Activated gamma-delta T cell (primary cell): ENCODE results near the gene PNMA6F.

Experiments used
- DNase-seq: peaks from one replicate; lab custom pipeline; 2025; lab: John Stamatoyannopoulos, UW
- total RNA-seq, 2 donors: gene quantifications; one replicate each; lab custom pipeline; 2026; lab: John Stamatoyannopoulos, UW

The PNMA6F gene
- 0 reads per million in 2 donors for total RNA-seq

DNA sequence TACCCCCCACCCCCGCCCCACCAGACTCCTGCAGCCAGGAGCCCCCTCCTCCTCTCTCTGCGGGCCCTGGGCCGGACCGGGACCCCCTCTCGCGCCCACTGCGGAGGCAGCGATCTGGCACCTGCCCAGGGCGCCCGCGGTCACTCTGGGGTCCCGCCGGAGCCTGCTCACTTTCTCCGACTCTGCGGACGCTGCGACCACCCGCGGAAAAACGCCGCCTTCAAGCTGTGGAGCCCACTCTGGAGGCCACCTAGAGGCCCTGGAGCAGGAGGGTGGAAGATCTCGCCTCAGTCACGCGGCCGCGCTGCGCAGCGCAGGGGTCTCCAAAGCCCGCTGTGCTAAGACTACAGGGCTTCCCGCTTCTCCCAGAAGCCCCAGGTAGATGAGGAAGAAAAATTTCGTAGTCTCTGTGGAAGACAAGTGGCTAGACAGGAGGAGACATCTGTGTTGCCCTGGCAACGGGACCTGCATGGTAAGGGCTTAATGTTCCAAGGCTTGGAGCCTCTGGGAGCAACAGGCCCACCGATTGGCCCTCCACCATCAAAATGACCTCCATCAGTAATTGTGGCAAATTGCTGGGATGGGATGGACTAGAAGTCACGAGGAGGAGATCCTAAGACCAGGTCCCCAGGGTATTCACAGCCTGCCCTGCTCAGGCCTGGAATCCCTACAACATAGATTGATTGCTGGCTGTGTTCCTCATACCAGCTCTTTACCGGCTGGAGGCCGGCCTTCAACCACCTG lies at the start of gene PNMA6F:
PNMA6F (minus strand) TSS at position 387 of the 744 bp plus-strand sequence. CDS start 1,093 bp downstream, outside the sequence.
- no peak for DNase-seq

- DNase-seq, result no peak
Observed at GRCh38 chrX:153371256-153371655, 49.7 kb upstream of the PNMA6F start.

DNA sequence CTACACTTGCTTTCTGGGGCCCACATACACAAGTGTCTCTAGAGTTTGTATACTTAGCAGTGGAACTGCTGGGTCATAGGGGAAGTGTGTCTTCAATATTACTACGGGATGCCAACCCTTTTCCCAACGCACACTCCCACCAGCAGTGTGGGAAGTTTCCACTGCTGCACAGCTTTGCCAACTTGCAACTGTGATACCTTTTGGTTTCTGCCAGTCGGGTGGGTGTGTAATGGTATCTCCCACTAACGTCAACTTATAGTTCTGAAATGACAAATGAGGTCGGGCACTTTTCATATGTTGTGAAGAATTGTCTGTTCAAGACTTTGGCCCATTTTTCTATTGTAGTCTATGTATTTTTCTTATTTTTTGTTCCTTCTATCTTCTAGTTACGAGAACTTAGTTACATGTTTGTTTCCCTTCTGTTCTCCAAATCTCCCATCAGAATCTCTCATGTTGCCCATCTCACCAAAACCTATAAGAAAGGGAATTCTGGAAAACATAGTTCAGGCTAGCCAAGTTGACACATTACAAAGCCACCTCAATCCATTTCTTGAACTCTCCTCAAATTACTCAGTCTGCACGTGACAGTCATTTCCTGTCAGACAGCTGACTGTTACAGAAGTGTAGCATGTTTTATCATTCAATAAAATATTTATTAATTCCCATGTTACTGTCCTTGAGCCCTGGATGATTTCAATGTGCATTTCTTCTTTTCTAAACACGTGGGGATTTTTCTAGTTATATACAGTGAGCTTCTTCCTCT lies 48.9 kb upstream of the PNMA6F start:
- no peak for DNase-seq

GRCh38 chrX:153366878-153367538 lies 45.4 kb upstream of the PNMA6F start:
- no peak for DNase-seq

- DNase-seq, result no peak
Observed at GRCh38 chrX:153366119-153366518, 44.6 kb upstream of the PNMA6F start.

DNA sequence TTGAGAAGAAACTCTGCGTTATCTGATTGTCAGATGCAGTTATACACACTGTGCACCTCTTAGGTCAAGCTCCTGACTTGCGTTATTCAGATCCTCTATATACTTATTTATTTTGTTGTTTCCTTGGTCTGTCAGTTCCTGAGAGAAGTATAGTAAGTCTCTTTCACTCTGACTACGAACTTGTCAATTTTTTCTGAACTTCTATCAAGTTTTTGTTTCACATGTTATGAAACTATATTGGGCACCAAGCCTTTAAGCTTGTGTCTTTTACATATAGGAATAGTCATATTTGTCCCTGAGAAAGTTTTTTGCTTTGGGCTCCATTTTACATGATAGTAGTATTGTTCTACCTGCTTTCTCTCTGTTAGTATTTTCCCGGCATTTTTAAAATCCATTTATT lies 44.1 kb upstream of the PNMA6F start:
- DNase-seq, result no peak

DNA sequence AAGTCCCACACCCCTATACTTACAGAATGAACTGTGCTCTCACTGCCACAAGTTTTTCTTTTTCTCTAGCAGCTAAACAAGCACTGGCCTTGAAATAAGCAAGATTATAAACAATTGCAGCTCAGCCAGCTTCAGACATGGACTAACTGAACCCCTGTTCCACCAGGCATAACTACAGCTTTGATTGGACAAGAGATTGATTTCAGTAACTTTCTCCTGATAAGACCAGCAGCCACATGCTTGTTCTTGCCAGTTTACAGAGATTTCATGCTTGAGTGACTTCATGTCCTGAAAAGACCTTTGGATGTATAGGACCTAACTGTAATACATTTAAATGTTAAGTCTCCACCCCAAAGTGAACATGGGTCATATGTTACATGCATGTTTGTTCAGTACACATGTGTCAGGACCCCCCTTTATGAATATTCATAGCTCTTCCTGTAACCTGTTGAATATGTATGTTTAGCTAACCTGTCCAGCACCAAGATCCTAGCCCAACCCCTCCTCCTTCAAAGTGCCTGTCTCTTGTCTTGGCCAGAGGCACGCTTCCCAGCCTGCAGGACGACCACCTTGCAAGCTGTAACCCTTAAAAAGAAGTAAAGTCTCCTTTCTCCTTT lies 40.3 kb upstream of the PNMA6F start:
- no peak for DNase-seq

DNA sequence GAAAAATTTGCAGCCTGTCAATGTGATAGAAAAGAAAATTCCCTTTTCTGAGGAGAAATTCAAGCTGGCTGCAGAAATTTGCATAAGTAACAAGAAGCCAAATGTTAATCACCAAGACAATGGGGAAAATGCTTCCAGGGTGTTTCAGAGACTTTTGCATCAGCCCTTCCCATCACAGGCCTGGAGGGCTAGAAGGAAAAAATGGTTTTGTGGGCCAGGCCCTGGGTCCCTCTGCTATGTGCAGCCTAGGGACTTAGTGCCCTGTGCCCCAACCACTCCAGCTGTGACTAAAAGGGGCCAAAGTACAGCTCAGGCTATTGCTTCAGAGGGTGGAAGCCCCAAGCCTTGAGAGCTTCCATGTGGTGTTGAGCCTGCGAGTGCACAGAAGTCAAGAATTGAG lies 36.3 kb upstream of the PNMA6F start:
- DNase-seq, result no peak

GRCh38 chrX:153353416-153353815 lies 31.8 kb upstream of the PNMA6F start:
- DNase-seq, result no peak

- DNase-seq, result no peak
Observed at GRCh38 chrX:153352858-153353257, 31.3 kb upstream of the PNMA6F start.

DNA sequence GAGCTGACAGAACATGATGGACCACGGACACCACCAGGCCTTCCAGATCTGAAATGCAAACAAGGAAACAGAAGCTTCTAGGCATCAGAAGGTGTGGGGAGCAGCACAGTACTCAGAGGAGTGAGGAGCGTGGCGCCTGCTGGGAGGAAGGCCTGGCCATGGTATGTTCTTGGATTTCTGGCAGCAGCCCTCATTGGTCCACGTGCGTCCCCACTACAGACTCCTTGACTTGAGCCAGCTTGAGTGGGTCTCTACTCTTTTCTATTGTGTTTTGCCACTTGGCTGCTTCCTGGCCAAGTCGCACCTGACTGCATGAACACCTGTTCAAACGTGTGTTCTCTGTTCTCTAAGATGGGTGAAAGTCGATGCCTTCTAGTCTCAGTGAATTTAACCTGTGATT lies 30.4 kb upstream of the PNMA6F start:
- DNase-seq, result no peak

DNA sequence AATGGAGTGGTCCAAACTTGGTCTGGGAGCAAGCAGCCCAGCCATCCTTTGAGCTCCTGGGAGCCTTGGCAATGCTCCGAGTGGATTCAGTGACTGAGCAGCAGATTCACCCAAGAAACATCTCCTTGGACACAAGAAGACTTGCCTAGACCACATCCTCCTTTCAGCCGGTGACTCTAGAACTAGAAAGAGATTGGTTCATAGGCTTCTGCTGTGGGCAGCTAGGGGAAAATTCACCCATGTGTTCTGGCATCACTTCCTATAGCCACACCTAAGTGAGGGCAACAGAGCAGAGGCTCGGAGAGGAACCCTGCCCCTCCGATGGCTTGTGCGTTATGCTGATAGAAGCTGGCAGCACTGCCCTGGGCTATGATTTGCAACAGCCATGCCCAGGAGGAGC lies 28.4 kb upstream of the PNMA6F start:
- no peak for DNase-seq

DNA sequence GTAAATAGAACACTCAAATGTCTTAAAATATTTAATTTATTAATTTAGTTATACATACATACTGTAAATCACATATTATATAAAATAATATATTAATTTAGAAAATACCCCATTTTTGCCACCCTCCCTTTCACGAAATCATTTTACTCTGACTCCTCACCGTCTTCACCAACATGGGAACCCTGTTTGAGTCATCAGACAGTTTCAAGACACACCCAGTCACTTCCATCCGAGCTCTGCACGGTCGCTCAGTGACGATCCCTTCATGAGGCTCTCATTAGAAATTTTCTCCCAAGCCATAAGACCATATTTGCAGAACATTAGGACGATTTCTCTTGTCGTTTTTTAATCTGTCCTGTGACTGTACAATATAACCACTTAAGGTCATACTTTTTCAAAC lies 26.9 kb upstream of the PNMA6F start:
- no peak for DNase-seq

DNA sequence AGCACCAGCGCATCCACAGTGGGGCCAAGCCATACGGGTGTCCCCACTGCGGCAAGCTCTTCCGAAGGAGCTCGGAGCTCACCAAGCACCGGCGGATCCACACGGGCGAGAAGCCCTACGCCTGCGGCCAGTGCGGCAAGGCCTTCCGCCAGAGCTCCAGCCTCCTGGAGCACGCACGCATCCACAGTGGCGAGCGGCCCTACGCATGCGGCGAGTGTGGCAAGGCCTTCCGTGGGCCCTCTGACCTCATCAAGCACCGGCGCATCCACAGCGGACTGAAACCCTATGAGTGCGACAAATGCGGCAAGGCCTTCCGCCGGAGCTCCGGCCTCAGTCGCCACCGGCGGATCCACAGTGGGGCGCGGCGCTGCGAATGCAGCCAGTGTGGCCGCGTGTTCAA lies 26.0 kb upstream of the PNMA6F start:
- no peak for DNase-seq

DNA sequence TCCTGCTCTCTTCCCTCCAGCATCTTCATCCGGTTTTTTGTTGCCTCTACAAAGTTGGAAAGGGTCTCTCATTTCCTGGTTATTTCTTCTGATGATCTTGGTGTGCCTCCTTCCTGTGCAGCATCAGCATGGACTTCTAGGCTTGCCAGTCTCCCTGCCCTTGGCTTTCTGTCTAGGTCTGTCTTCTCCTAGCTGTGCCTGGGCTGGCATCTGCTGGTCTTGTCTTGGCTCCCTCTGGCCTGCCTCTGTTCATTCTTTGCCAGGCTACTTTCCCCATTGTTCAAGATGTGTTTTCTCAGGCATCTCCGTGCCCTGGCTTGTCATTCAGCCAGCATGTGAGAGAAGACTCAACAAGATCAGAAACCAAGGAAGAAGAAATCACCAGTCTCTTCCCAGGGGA lies 22.1 kb upstream of the PNMA6F start:
- DNase-seq, result no peak

- no peak for DNase-seq
Observed at GRCh38 chrX:153342762-153343558, 21.4 kb upstream of the PNMA6F start.

GRCh38 chrX:153340111-153340510 lies 18.5 kb upstream of the PNMA6F start:
- no peak for DNase-seq

DNA sequence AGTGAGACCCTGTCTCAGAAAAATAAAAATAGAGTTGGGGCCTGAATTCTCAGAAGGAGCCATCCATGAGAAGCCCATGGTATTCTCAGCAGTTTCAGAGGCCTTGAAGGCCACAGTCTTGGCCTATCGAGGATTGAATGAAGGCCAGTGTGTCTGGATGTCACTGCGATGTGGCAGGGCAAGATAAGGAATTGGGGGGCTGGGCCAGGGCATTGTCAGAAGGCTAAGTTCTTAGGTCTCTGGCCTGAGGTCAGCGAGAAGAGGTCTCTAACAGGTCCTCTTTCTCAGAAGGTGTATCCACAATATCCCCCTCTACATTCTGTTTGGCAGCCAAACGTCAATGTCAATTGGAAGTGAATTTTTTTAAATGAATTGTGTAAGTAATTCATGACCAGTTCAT lies 18.1 kb upstream of the PNMA6F start:
- no peak for DNase-seq

DNA sequence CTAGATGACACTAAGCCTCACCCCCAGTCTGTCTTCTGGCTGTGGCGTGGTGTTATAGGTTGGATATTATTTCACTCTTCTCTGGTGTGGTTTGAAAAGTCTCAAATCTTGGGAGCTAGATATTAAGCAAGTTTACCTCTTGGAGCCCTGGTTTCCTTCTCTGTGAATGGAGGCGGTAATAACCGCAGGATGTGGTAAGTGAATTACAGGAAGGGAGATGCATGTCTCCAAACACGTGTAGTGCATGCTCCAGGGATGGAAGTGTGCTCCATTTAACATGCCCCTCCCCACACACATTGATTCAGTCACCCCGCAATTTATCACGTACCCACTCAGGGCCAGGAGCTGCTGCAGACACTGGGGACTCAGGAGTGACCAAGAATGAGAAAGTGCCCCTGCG lies 17.3 kb upstream of the PNMA6F start:
- DNase-seq, result no peak

GRCh38 chrX:153336988-153337387 lies 15.4 kb upstream of the PNMA6F start:
- DNase-seq, result no peak

DNA sequence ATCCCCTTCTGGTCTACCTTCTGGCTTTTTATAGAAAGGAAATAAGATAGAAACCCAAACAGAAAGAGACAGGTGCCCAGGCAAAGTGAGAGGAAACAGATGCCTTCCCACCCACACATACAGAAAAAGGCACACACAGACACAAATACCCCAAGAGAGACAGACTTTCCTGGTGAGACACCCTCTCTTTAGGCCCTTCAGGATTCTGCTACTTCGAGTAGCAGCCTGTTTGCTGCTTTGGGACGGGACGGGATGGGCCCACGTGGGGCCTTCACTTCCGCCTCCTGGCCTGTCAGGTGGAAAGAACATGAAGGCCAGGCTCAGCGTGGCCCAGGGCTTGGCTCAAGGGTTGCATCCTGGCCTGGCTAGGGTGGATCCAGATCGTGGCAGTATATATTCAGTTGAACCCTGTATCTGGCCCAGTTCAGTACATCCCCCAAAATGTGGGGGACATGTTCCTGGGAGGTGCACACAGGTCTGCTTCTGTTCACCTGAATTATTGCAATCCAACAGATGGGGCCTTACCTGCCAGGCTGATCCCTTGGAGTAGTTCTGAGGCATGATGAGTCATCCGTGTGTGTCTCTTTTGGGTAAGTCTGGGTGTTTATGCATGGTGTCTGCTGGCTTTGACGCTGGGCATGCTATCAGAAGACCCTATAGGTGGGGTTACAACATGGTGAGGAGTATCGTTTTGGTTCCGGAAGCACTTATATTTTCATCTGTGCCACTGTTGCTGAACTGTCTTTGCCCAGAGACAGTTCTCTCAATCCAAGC lies 14.7 kb upstream of the PNMA6F start:
- no peak for DNase-seq
